HG03469 (cell line): ENCODE data around the gene PRR36.

Source experiments
- ATAC-seq: cut with Tn5 transposase; IDR thresholded peaks from one replicate; pipeline ENCODE4 v1.9.1; 2021; ENCODE audit warnings: mild to moderate bottlenecking, moderate library complexity, moderate number of reproducible peaks; ENCODE audit not compliant: unreplicated experiment

Gene PRR36

GRCh38 chr19:7873304-7874075 is 700 bp downstream of the PRR36 start:
- ATAC-seq, result no peak

GRCh38 chr19:7872306-7873204 is 1.6 kb downstream of the PRR36 start:
- no peak for ATAC-seq

- ATAC-seq, result no peak
Measured at GRCh38 chr19:7871437-7872305, 2.5 kb downstream of the PRR36 start.

- no peak for ATAC-seq
Measured at GRCh38 chr19:7870571-7871436, 3.4 kb downstream of the PRR36 start.

GRCh38 chr19:7869910-7870511 is 4.2 kb downstream of the PRR36 start:
- ATAC-seq, result no peak

- no peak for ATAC-seq
Measured at GRCh38 chr19:7869453-7869909, 4.7 kb downstream of the PRR36 start.

- ATAC-seq, result no peak
Measured at GRCh38 chr19:7868671-7869452, 5.3 kb downstream of the PRR36 start.

GRCh38 chr19:7868326-7868670 is 5.9 kb downstream of the PRR36 start:
- no peak for ATAC-seq

- ATAC-seq, result no peak
Measured at GRCh38 chr19:7867092-7867844, 6.9 kb downstream of the PRR36 start.

GRCh38 chr19:7866399-7867091 is 7.6 kb downstream of the PRR36 start:
- no peak for ATAC-seq

- ATAC-seq, result no peak
Measured at GRCh38 chr19:7865262-7865911, 8.8 kb downstream of the PRR36 start.

GRCh38 chr19:7864690-7865074 is 9.5 kb downstream of the PRR36 start:
- no peak for ATAC-seq

GRCh38 chr19:7863971-7864689 is 10.1 kb downstream of the PRR36 start:
- ATAC-seq, result no peak

- ATAC-seq, result no peak
Measured at GRCh38 chr19:7863157-7863970, 10.8 kb downstream of the PRR36 start.

- ATAC-seq, result no peak
Measured at GRCh38 chr19:7862413-7862951, 11.7 kb downstream of the PRR36 start.
